GM19438 (cell line): ENCODE measurements around the gene DHRS13.
A peak's percentile ranks its signal among the peaks of the same experiment; 100 is the strongest.

Experiments
- ATAC-seq: cut with Tn5 transposase; IDR thresholded peaks from one replicate; pipeline ENCODE4 v1.9.1; 2021; ENCODE audit warnings: low read depth; ENCODE audit not compliant: unreplicated experiment

The DHRS13 gene, protein sequence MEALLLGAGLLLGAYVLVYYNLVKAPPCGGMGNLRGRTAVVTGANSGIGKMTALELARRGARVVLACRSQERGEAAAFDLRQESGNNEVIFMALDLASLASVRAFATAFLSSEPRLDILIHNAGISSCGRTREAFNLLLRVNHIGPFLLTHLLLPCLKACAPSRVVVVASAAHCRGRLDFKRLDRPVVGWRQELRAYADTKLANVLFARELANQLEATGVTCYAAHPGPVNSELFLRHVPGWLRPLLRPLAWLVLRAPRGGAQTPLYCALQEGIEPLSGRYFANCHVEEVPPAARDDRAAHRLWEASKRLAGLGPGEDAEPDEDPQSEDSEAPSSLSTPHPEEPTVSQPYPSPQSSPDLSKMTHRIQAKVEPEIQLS

DNA sequence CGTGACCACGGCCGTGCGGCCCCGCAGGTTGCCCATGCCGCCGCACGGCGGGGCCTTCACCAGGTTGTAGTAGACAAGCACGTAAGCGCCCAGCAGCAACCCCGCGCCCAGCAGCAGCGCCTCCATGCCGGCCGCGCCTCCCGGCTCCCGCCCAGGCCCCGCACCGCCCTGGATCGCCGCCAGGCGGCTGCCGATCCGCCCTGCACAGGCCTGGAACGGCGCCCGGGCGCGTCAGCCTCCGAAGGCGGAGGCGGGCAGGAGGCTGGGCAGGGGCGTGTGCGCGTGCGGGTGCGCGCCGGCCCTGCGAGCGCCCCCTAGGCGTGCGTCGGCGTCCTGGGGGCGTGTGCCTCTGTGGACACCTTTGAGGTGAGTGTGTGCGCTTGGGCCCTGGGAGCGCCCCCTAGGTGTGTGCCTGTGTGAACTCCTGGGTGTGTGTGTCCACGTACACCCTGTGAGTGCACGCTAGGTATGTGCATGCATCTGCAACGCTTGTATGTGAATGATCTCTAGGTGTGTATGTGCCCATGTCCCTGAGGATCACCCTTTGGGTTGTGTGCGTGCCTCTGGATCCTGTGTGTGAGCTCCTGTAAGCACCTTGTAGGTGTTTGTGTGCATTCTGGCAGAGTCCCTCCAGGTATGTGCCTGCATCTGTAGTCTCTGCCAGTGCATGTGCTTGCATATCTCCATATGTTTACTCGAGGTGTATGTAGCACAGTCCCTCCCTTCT, at the start of gene DHRS13:
TSS of gene DHRS13 (minus strand) at position 261 of the 727 bp plus-strand sequence. CDS start at position 126, 135 bp downstream.
- ATAC-seq: peak; percentile 82

DNA sequence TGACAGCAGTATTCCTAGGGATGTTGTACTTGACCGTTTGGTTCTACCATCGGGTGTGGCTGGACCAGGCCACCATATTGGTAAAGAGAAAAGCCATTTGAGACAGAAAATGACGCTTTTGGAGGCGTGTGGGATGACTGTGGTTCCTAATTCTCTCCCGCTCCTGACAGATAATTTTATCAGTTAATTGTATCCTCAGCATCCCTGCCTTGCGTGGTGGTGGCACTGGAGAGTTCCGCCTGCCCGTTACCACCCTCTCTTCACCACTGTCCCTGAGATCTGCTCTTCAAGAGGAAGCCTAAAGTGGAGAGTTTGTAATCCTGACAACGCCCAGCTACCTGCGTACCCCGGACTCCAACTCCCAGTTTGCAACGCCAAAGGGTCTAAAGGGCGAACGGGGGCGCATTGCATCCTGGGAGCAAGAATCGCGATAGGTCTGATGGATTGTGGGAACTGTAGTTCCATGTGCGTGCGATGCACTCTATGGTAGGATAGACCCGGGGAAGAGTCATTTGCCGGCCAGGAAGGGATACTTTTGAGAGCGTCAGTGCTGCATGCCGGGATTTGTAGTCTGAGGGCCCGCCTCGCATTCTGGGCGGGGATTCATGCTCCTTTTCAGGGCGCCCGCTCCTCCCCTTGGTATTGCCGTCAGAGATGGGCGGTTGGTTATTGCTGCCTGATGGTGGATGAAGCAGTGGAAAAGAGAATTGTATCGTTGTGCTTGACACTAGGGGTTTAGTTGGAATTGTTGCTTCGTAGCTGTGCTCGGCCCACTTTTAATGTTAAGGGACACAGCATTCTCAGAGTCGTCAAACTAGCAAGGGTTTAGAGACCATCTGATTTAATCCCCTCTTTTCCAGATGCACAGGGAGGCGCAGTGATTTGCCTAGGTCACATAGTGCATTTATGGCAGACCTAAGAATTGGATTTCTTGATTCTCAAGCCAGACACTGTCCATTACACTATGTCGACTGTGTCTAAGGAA, 49.4 kb upstream of the DHRS13 start:
- ATAC-seq: peak; percentile 52

DNA sequence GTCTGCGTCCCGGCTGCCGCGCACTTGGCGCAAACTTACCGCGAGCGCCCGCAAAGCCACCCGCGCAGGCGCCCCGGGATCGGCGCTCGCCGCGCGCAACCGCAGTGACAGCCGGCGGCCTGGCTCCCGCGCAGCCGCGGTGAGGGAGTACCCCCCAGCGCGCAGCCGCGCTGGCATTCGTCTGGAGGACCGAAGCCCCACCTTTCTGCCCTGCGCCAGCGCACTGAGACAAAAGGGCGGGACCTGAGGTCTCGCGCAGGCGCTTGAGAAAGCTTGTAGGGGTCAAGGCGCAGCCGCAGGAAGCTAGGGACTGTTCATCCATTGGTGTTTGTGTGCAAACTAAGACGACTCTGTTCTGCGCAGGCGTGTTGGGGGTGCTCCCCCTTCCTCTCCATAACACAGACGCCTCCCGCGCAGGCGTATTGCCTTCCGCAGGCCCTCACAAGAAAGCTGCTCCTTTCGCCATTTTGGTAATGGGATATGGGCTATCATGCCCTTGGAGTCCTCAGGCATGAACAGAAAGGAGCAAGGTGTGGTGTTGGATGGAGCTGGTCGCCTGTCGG, 48.6 kb upstream of the DHRS13 start, which contains the start of gene PHF12:
TSS of gene PHF12 (minus strand) at position 91 of the 563 bp plus-strand sequence. CDS start 558 bp downstream, outside the sequence.
- peak; percentile 58 for ATAC-seq

DNA sequence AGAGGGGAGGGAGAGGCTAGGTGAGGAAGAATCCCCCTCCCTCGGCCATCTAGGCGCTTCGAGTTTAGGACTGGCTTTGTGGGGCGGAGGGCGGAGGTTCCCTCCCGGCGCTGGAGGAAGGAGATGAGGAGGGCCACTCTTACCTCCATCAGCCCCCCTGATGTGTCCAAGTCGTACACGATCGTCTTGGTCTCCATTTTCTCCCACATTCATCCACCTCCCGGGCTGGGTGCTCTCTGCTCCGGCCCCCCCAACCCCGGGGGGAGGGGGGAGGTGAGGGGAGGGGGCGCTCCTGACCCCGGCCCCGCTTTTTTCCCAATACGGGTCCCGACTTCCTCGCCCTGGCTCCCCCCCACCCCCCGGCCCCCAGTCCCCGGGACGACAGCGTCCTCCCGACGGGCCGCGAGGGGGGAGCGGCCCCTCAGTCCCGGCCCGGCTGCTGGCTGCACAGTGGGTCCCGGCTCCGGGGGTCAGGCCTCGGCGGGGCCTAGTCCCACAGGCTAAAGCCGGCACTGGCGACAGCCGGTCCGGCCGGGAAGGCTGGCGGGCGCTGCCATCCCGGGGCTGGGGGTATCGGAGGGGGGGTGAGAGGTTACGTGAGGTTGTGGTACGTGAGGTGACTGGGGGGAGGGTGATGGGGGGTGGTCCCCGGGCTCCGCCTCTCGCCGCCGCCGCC, 48.0 kb upstream of the DHRS13 start:
- ATAC-seq: no peak

DNA sequence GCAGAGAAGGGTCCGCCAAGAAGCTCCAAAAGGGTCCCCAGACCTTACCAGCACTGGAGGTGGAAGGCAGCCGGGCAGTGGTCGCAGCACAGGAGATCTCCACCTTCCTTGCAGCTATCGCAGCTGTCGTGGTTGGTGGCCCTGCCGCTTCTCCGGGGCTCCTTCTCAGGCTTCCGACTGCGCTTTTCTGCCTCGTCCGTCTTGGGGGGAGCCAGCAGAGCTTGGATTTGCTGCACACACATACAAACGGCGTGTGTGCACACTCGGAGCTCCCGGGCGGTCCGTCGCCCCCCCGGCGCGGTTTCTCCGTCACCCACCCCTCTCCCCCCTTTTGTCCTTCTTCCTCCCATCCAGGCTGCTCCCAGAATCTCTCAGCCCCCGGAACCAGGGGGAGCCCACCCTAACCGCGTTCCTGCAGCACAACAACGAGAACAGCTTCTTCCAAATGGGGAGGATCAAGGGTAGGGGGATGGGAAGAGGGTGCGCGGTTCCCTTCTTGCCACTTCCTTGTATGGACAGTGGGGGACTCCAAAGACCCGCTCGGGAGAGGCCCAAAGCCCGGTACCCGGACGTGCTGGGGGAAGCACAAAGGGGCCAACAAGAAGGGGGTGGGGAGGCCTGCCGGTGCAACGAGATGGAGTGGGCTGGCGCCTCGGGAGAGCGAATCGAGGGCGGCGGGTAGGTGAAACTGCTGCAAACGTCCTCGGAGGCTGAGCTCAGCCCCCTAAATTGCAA, 47.3 kb upstream of the DHRS13 start:
- no peak for ATAC-seq

DNA sequence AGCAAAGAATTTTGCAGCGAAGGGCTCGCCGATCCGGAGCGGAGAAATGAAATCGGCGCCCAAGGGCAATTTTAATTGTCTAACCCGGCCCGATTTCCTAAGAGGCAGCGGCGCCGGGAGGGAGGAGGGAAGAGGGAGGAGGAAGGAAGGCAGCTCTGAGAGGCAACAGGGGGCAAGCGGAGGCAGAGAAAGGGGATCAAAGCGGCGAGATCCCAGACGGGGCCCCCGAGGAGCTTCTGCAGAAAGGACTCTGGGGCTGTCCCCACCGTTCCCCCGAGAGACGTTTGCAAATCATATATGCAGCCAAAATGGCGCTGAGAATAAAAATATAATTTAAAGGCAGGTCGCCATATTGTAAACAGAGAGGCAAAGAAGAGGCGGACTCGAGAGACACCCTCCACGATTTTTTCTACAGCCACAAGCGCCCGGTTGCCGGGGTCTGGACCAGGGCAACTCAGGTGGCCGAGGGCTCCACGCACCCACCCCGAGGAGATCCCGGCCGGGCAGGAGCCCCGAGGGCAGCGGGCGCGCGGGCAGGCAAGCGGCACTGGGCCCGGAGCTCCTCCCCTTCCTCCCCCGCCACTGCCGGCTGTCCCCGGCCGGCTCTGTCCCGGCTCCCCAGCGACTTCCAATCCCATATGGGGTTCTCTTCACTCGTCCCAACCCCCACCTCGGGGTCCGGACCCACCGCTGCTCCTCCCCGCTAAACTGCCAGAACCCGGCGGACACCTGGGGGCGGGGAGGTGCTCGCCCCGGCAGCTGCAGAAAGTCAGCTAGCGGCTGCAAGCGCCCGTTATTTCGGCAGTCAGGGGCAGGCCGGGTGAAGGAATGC, 46.5 kb upstream of the DHRS13 start:
- no peak for ATAC-seq

DNA sequence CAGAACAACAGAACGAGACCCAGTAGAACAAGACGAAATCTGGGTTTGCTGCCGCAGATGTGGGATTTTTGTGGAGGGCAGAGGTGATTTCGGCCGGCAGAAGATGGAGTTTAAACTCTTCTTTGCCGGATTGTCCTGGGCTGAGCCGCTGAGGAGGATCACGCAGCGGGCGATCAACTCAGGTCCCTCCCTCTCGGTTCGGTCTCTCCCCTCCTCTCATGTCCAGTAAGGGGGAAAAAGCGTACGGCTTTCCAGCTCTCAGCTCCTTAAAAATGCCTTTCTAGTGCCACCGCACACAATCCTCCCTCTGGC, 46.0 kb upstream of the DHRS13 start:
- ATAC-seq: no peak

DNA sequence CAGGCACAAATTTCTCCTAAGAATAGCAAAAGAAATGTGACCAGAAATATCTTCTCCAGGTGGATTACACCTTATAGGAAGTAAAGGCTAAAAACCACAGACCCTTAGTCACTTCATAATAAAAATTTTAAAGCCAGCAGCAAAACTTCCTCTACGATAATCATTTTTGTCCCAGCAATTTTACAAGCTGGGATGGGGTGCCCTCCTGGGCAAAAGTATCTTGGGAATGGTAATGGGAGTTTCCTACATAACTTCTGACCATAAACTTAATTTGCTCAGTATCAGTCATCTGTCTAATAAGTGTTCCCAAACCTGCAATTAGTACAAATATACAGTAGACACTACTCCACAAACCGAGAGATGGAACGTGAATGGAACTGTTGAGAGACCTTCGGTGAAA, 45.5 kb upstream of the DHRS13 start:
- no peak for ATAC-seq

DNA sequence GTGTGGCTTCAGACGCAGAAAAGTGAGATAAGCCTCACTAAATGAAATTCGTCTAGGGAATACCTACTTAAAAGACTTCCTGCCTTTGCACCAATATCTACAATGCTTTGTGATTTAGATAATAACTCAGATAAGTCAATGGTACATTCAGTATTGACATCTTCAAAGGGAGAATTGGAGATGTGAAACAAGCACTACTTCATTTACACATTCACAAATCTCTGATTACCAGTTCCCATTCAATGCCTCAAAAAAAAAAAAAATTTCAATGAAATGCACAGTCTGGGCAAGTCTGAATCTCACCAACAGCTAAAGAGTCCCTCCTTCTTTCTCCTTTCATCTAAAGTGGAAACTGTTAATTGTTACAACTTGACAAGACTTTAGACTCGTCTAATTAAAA, 44.8 kb upstream of the DHRS13 start:
- ATAC-seq: no peak

DNA sequence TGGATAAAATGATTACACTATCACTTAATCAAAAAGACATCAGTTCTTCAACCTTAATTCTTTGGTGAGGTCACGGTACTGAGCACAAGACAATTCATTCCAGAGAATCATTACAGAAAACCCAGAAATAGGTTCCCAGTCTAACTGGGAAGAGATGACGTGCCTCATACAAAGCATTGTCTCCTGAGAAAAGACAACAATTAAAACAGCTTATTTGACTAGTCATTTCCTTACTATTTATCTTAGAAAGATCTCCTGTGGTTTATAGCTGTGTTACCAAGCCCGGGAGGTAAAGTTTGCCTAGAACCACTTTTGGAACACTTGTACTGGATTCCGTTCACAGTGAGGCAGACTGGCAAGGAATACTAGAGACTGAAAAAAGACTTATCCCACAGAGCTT, 43.4 kb upstream of the DHRS13 start:
- no peak for ATAC-seq

DNA sequence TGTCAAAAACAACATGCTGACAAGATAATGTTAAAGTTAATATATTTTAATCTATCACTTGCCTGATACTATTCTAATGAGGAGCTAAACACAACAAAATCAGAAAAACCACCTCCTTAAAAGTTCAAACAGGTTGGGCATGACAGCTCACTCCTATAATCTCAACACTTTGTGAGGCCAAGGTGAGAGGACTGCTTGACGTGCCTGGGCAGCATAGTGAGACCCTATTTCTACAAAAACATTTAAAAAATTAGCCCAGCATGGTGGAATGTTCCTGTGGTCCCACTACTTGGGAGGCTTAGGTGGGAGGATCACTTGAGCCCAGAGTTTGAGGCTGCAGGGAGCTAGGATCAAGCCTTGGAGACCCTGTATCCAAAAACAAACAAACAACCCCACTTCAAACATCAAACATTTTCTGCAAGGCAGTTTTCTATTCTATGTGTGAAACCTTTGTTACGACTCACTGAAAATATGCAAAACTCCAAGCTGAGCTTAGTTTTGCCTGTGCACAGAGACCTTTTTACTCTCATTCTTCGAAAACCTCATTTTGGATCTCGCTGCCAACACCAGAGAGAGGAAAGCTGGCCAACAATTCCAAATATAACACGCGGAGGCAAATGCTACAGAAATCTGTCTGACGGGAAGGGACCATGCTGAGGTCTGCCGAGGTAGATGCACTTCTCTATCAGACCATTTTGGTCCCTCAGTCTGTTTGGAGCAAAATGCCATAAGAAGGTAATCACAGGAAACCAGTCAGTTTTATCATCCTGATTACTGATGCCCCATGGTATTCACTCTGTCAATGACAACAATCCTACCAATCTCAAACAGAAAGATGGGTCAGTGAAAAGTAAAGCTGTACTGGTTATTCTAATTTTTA, 42.2 kb upstream of the DHRS13 start:
- ATAC-seq: no peak

DNA sequence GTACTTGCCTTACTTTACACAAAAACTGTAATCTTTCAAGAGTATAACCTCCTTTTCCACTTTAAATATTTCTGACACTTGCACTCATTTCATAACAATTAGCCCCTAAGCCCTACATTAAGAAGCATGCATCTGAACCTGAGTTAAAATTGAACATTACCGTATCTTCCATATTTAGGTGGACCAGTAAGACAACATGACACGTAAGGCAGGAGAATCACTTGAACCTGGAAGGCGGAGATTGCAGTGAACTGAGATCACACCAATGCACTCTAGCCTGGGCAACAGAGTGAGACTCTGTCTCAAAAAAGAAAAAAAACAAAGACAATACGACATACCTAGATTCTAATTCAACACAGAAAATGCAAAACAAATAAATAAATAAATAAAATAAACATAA, 41.5 kb upstream of the DHRS13 start:
- no peak for ATAC-seq

DNA sequence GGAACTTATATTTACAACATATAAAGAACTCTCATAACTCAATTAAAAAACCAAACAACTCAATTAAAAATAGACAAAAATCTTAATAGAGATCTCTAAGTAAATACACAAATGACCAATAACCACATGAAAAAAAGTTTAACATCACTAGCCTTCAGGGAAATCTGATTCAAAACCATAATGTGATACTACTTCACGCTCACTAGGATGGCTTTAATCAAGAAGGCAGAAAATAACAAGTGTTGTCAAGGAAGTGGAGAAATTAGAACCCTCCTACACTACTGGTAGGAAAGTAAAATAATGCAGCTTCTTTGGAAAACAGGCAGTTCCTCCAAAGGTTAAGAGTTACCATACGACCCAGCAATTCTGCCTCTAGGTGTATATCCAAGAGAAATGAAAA, 40.0 kb upstream of the DHRS13 start:
- no peak for ATAC-seq

DNA sequence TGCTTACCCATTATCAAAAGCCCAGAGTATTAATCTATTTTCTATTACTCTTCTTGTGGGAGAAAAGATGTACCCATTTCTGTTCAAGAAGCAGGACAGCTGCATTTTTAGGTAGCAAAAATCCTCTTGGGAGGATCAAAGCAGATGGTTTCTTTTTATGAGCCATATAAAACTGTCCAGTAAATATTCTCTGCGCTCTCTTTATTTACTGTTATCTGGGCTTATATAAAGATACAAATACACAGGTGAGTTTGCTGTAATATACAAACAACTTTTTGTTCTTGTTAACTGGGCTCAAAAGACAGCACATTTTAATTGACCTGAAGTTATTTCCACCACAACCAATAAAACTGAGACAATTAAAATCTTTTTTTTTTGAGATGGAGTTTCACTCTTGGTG, 38.4 kb upstream of the DHRS13 start:
- no peak for ATAC-seq

DNA sequence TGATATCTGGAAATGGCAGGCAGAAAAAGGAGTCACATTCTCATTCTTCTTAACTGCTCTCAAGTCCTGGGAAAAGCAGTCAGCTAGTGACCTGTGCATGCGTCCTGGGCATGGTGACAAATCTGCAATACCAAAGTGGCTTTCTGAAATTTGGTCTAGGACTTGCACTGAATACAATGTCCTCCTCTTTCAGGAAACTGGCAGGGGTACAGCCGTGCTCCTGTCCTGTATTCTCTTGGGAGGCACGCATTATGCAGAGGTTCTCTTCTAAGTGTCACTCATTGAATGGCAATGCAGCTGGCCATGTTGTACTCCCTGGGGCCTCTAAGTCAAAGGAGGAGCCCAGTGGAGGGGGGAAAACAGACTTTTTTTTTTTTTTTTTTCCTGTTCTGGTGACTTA, 37.8 kb upstream of the DHRS13 start:
- no peak for ATAC-seq

DNA sequence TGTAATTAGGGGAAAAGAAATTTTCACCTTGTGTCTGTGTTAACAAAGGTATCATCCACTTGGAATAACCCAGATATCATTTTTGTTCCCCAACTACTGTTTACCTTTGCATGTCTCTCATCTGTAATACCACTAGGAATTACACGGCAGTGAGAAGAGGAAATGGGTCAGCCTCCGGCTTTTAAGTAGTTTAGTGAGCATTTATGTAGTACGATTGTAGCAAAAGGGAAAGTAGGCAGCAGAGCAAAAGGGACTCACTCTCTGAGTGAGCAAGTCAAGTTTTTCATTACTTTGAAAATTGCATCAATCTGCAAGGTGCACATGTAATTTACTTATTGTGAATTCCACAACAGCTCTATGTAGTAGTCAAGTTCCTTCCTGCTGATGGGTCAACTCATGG, 37.3 kb upstream of the DHRS13 start:
- no peak for ATAC-seq

DNA sequence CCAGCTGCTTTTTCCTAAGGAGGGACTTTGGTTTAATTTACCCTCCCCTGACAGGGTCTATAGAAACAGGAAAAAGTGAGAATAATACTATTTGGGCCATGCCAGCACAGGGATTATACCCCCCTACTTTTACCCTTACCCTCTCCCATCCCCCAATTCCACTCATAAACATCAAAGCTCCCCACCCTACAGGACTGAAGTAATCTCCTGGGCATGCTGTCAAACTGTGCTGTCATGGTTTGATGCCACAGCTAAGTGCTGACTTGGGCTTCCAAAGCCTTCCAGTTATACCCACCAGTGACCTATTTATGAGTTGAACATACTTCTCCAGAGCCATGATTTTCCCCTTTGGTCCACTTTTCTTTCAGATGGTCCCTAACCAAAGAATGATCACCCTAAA, 35.7 kb upstream of the DHRS13 start:
- ATAC-seq: no peak
